K562 (cell line): ENCODE results near the gene DUSP28. TPM values are rescaled to one million over a fixed set of nuclear protein-coding genes. Genes with fewer than 3 reads are reported as not detected.

Experiments
- ATAC-seq: fragments of 200-7000 bp; cut with Tn5 transposase; 3 replicates; pipeline ENCODE4 v1.9.1; 2020; ENCODE audit warnings: moderate library complexity
- BruUV-seq: library from RNA; stranded (reverse); fragments of 400-500 nt; replicated peaks from 2 replicates; lab custom pipeline; 2021; lab: Mats Ljungman, UMichigan
- CTCF ChIA-PET: fragments of 300-600 bp; formaldehyde crosslinking; extraction: SDS; loops from one replicate; lab custom pipeline; 2021; ENCODE audit warnings: low intra/inter-chr PET ratio; lab: Yijun Ruan, JAX
- POLR2A ChIA-PET: fragments of 300-600, 350-650 bp; sonication (Branson Sonifier 250); formaldehyde crosslinking; extraction: SDS; loops from one replicate; lab custom pipeline; 2021; ENCODE audit warnings: antibody characterized with exemption, inconsistent platforms; lab: Yijun Ruan, JAX
- DNase-seq, 4 experiments: peaks; one replicate each; pipeline versions ENCODE4 v3.0.0 to v3.0.0-alpha.2; 2011 to 2018; ENCODE audit warnings: low spot score in 3 of 4, mixed read lengths in 3 of 4; ENCODE audit errors: extremely low read depth in 1 of 4
- FAIRE-seq: peaks from 2 replicates; lab custom pipeline; 2011; peaks lifted over from hg19 to GRCh38; lab: Jason Lieb, UNC
- H2AFZ ChIP-seq: 2 replicates; pipeline ENCODE4 v1.6.0; 2011; ENCODE audit warnings: low read depth, low read length, control low read depth, inconsistent platforms
- H3K27ac ChIP-seq: fragments of 200-600 bp; 3 replicates; pipeline ENCODE4 v1.8.0; 2011; ENCODE audit warnings: low read depth, mild to moderate bottlenecking, control low read depth, inconsistent platforms, low read length, moderate library complexity, mixed read lengths; ENCODE audit errors: extremely low read depth
- H3K27me3 ChIP-seq, 2 experiments: fragments of 300-600 bp in 1 of 2; 2 replicates in 1 of 2; 3 replicates in 1 of 2; pipeline versions ENCODE4 v1.6.0 to v1.8.0; 2011; ENCODE audit warnings: inconsistent platforms in 2 of 2, low read length in 2 of 2, mild to moderate bottlenecking in 1 of 2, mixed read lengths in 1 of 2, moderate library complexity in 1 of 2; ENCODE audit not compliant: control insufficient read depth in 2 of 2, insufficient read depth in 2 of 2
- H3K36me3 ChIP-seq: fragments of 300-600 bp; 3 replicates; pipeline ENCODE4 v1.8.0; 2011; ENCODE audit warnings: mild to moderate bottlenecking, low read length, inconsistent platforms; ENCODE audit not compliant: control insufficient read depth, insufficient read depth
- H3K4me1 ChIP-seq, 2 experiments: fragments of 200-600 bp in 1 of 2; replicated peaks in 1 of 2; 2 replicates in 1 of 2; 3 replicates in 1 of 2; pipeline versions ENCODE4 v1.5.1 to v1.8.0; 2011; ENCODE audit warnings: inconsistent platforms in 2 of 2, low read length in 2 of 2, mild to moderate bottlenecking in 1 of 2, mixed read lengths in 1 of 2, moderate library complexity in 1 of 2; ENCODE audit not compliant: control insufficient read depth in 2 of 2, insufficient read depth in 2 of 2
- H3K4me2 ChIP-seq: 2 replicates; pipeline ENCODE4 v1.6.1; 2011; ENCODE audit warnings: low read length, control low read depth, inconsistent platforms, mixed read lengths; ENCODE audit not compliant: insufficient read depth
- H3K4me3 ChIP-seq: fragments of 200-600 bp; sonication (generic), shearing (Covaris generic); 2 replicates; pipeline ENCODE4 v1.5.1; 2016; ENCODE audit warnings: control low read depth, inconsistent platforms
- H3K79me2 ChIP-seq: fragments of 200-600 bp; 3 replicates; pipeline ENCODE4 v1.8.0; 2011; ENCODE audit warnings: low read length, inconsistent platforms; ENCODE audit not compliant: control insufficient read depth, insufficient read depth
- H3K9ac ChIP-seq, 2 experiments: 2 replicates each; pipeline versions ENCODE4 v1.6.0 to v1.6.1; 2011; ENCODE audit warnings: low read depth in 2 of 2, low read length in 2 of 2, control low read depth in 1 of 2, inconsistent platforms in 1 of 2, mild to moderate bottlenecking in 1 of 2, mixed read lengths in 1 of 2; ENCODE audit not compliant: insufficient read depth in 1 of 2
- H3K9me1 ChIP-seq: one replicate; pipeline ENCODE4 v1.6.0; 2011; ENCODE audit warnings: inconsistent platforms, mild to moderate bottlenecking, low read length, moderate library complexity; ENCODE audit not compliant: control insufficient read depth, insufficient read depth
- H3K9me3 ChIP-seq: replicated peaks from 2 replicates; pipeline ENCODE4 v1.5.1; 2011; ENCODE audit warnings: low read depth, low read length, inconsistent platforms; ENCODE audit not compliant: control insufficient read depth, insufficient read depth
- H4K20me1 ChIP-seq: replicated peaks from 2 replicates; pipeline ENCODE4 v1.6.1; 2011; ENCODE audit warnings: low read length, inconsistent platforms, mixed read lengths; ENCODE audit not compliant: control insufficient read depth, insufficient read depth
- ELF2 ChIP-seq: fragments of 250-450 bp; sonication (Bioruptor Pico); IDR thresholded peaks from 2 replicates; pipeline ENCODE4 v1.5.0; 2021; ENCODE audit warnings: mild to moderate bottlenecking
- ETV5 ChIP-seq: sonication (generic); formaldehyde crosslinking; IDR thresholded peaks from 2 replicates; pipeline ENCODE4 v1.4.0; 2020; ENCODE audit warnings: low read depth, mild to moderate bottlenecking, missing genetic modification reagents
- GATAD2B ChIP-seq: fragments of 450-650 bp; IDR thresholded peaks from 2 replicates; pipeline ENCODE4 v1.6.1; 2017; ENCODE audit warnings: mild to moderate bottlenecking, borderline replicate concordance
- HMGN3 ChIP-seq: IDR thresholded peaks from 2 replicates; pipeline ENCODE4 v1.6.1; 2011; ENCODE audit warnings: borderline replicate concordance, low read depth, mild to moderate bottlenecking, mixed read lengths, low read length; ENCODE audit not compliant: insufficient read length; ENCODE audit errors: extremely low read depth
- MAFG ChIP-seq: fragments of 450-650 bp; conservative IDR thresholded peaks from 2 replicates; pipeline ENCODE4 v1.6.1; 2016; ENCODE audit warnings: missing genetic modification characterization, missing compliant biosample characterization
- MCM3 ChIP-seq: fragments of 450-650 bp; IDR thresholded peaks from 2 replicates; pipeline ENCODE4 v1.6.1; 2016
- MECOM ChIP-seq: fragments of 250-450 bp; sonication (Bioruptor Pico); IDR thresholded peaks from 2 replicates; pipeline ENCODE4 v1.8.0; 2022; ENCODE audit warnings: inconsistent platforms
- NFYB ChIP-seq: IDR thresholded peaks from 2 replicates; pipeline ENCODE4 v1.6.1; 2011; ENCODE audit warnings: mild to moderate bottlenecking, moderate library complexity; ENCODE audit not compliant: insufficient read length; ENCODE audit errors: extremely low read depth
- PHF20 ChIP-seq: fragments of 450-650 bp; IDR thresholded peaks from 2 replicates; pipeline ENCODE4 v1.6.1; 2018; ENCODE audit not compliant: partially characterized antibody
- POLR3A ChIP-seq: IDR thresholded peaks from 2 replicates; pipeline ENCODE4 v1.6.1; 2011; ENCODE audit warnings: borderline replicate concordance, mild to moderate bottlenecking, moderate library complexity; ENCODE audit not compliant: insufficient read length, insufficient read depth; ENCODE audit errors: extremely low read depth
- RFX7 ChIP-seq: fragments of 250-450 bp; sonication (Bioruptor Pico); IDR thresholded peaks from 2 replicates; pipeline ENCODE4 v1.5.1; 2021; ENCODE audit warnings: mild to moderate bottlenecking
- SAP30 ChIP-seq: fragments of 200-600 bp; sonication (generic); IDR thresholded peaks from 2 replicates; pipeline ENCODE4 v1.6.1; 2012; ENCODE audit warnings: borderline replicate concordance, low read depth, mild to moderate bottlenecking, moderate library complexity, low read length, control low read depth, inconsistent platforms; ENCODE audit not compliant: insufficient read depth, poor library complexity, severe bottlenecking
- ZFPM2 ChIP-seq: fragments of 250-450 bp; sonication (Bioruptor Pico); IDR thresholded peaks from 2 replicates; pipeline ENCODE4 v1.5.1; 2022; ENCODE audit warnings: mild to moderate bottlenecking
- ZNF184 ChIP-seq: sonication (generic); formaldehyde crosslinking; IDR thresholded peaks from 2 replicates; pipeline ENCODE4 v1.5.0; 2020; ENCODE audit warnings: missing genetic modification reagents
- WGBS: fragments of 100-300 bp; shearing (Covaris generic); methylation state at CpG from one replicate; pipeline ENCODE4 v1.1.6; 2016; ENCODE audit warnings: low coverage, mixed read lengths; ENCODE audit not compliant: insufficient coverage; ENCODE audit errors: missing lambda C conversion rate; 5-methylcytosine and 5-hydroxymethylcytosine counted together
- in situ Hi-C: fragments of 300-500 bp; cut with MboI; formaldehyde crosslinking; loops from 4 replicates; pipeline ENCODE4 v1.15.0; 2018; ENCODE audit warnings: inconsistent platforms, mixed read lengths
- intact Hi-C: fragments of 100-400 bp; cut with micrococcal nuclease; formaldehyde crosslinking; loops from 2 replicates; pipeline ENCODE4 v1.14.2; 2022
- polyA plus RNA-seq, 8 experiments: library from polyadenylated mRNA; depleted of rRNA in 4 of 8; stranded (reverse) in 5 of 8; unstranded in 3 of 8; fragments of >200 nt; fragmentation: Nextera tagmentation in 2 of 8; fragmentation: Illumina TruSeq in 1 of 8; extraction: Ambion mirVana in 2 of 8; extraction: Trizol in 1 of 8; gene quantifications; 2 replicates each; pipeline versions ENCODE4 v1.2.1 to v1.2.3, GENCODE V29; 2011 to 2014; ENCODE audit warnings: inconsistent platforms in 1 of 8, missing spikeins in 1 of 8
- total RNA-seq, 7 experiments: library from RNA; depleted of rRNA in 6 of 7; stranded (reverse); fragments of >200 nt in 6 of 7; fragmentation: Illumina TruSeq in 2 of 7; extraction: Trizol in 2 of 7; gene quantifications; 2 replicates each; pipeline versions ENCODE4 v1.2.1 to v1.2.3, GENCODE V29; 2011 to 2021; ENCODE audit warnings: low replicate concordance in 1 of 7
- TF ChIP-seq, protein P1 (sequence below): fragments of 250-450 bp; sonication (Bioruptor Pico); IDR thresholded peaks from 2 replicates; pipeline ENCODE4 v1.5.0; 2020; ENCODE audit warnings: mild to moderate bottlenecking, borderline replicate concordance
- TF ChIP-seq, protein P2 (sequence below): fragments of 450-650 bp; IDR thresholded peaks from 2 replicates; pipeline ENCODE4 v1.7.1; 2018; ENCODE audit warnings: mild to moderate bottlenecking, low read depth; ENCODE audit not compliant: partially characterized antibody

Gene DUSP28
- total and polyA plus RNA-seq, 9 of the 15 experiments (the other 6 are each of a cell fraction or from before 2014, with no cell fraction given) = 2.8 to 8.1 (median 4.2) TPM

DNA sequence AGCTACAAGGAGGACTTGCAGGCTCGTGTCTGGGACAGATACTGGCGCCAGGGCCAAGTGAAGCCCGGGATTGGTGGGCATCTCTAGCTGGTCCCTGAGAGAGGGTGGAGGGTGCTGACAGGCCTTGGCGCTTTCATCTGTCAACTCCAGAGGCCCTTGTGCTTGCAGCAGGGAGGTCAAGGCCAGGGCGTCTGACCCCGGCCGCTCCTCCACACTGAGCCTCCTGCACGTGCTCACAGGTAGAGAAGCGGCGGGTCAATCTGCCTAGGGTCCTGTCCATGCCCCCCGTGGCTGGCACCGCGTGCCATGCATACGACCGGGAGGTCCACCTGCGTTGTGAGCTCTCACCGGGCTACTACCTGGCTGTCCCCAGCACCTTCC lies 35.9 kb downstream of the DUSP28 start:
- Histone ChIP-seq H3K9ac (peak overlapping the region in 1 of 2 experiments; percentile 26; a peak in 1 of 4 replicates), H3K4me3 (no peak overlapping the region), H3K9me3 (no peaks in the 10 kb centered on the region), H3K9me1 (no peaks in the 10 kb centered on the region), H3K27ac (no peak overlapping the region), H4K20me1 (no peaks in the 10 kb centered on the region), H3K79me2 (no peaks in the 10 kb centered on the region), H2AFZ (no peak overlapping the region), H3K27me3 (no peaks in the 10 kb centered on the region), H3K4me1 (peaks cover 0 to 27% of the 10 kb centered on the region in 2 experiments; a peak in 2 of 5 replicates), H3K36me3 (peaks cover 16% of the 10 kb centered on the region; the same call in 1 of the 3 replicates), H3K4me2 (no peak overlapping the region)
- CTCF ChIA-PET = no interaction called here
- TF ChIP-seq ZNF184 (no peak), GATAD2B (no peak), SAP30 (no peak), POLR3A (no peak), HMGN3 (no peak), ELF2 (CRISPR knock-in tag) (no peak), NFYB (no peak), MAFG (tag) (no peak), MCM3 (no peak), MECOM (CRISPR knock-in tag) (no peak), PHF20 (no peak), RFX7 (CRISPR knock-in tag) (no peak), ETV5 (CRISPR knock-in tag) (no peak), ZFPM2 (no peak)
- TF ChIP-seq, protein P1, sequence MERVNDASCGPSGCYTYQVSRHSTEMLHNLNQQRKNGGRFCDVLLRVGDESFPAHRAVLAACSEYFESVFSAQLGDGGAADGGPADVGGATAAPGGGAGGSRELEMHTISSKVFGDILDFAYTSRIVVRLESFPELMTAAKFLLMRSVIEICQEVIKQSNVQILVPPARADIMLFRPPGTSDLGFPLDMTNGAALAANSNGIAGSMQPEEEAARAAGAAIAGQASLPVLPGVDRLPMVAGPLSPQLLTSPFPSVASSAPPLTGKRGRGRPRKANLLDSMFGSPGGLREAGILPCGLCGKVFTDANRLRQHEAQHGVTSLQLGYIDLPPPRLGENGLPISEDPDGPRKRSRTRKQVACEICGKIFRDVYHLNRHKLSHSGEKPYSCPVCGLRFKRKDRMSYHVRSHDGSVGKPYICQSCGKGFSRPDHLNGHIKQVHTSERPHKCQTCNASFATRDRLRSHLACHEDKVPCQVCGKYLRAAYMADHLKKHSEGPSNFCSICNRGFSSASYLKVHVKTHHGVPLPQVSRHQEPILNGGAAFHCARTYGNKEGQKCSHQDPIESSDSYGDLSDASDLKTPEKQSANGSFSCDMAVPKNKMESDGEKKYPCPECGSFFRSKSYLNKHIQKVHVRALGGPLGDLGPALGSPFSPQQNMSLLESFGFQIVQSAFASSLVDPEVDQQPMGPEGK (CRISPR knock-in tag) = no peak
- TF ChIP-seq, protein P2, sequence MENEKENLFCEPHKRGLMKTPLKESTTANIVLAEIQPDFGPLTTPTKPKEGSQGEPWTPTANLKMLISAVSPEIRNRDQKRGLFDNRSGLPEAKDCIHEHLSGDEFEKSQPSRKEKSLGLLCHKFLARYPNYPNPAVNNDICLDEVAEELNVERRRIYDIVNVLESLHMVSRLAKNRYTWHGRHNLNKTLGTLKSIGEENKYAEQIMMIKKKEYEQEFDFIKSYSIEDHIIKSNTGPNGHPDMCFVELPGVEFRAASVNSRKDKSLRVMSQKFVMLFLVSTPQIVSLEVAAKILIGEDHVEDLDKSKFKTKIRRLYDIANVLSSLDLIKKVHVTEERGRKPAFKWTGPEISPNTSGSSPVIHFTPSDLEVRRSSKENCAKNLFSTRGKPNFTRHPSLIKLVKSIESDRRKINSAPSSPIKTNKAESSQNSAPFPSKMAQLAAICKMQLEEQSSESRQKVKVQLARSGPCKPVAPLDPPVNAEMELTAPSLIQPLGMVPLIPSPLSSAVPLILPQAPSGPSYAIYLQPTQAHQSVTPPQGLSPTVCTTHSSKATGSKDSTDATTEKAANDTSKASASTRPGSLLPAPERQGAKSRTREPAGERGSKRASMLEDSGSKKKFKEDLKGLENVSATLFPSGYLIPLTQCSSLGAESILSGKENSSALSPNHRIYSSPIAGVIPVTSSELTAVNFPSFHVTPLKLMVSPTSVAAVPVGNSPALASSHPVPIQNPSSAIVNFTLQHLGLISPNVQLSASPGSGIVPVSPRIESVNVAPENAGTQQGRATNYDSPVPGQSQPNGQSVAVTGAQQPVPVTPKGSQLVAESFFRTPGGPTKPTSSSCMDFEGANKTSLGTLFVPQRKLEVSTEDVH = no peak
- FAIRE-seq (no peak), DNase-seq (no peak), ATAC-seq (no peak)
- BruUV-seq = no TSS peak
- 89% methylated on average over 14 of the region's 17 CpGs for WGBS
- in situ Hi-C loops (no loop called here), intact Hi-C loops (no loop called here)
- POLR2A ChIA-PET = interaction anchor here (0.6 to 1.1 kb wide), 2 partner anchors 10 to 232 kb away, joined by 3 read pairs; partner anchors contain the start of gene CAPN10
